Endothelial cell of umbilical vein (primary cell): ENCODE results near the gene PROM1. TPM values are rescaled to one million over a fixed set of nuclear protein-coding genes. Genes with fewer than 3 reads are reported as not detected.

Source experiments
- BruUV-seq: library from RNA; stranded (reverse); fragments of 400-500 nt; replicated peaks from 2 replicates; lab custom pipeline; 2021; lab: Mats Ljungman, UMichigan
- CTCF ChIA-PET: fragments of 300-600, 350-600 bp; sonication (Branson Sonifier 250); formaldehyde crosslinking; loops from one replicate; lab custom pipeline; 2021; ENCODE audit warnings: antibody characterized with exemption, inconsistent platforms; lab: Charles Lee
- POLR2A ChIA-PET: fragments of 300-600, 350-600 bp; sonication (Branson Sonifier 250); formaldehyde crosslinking; loops from one replicate; lab custom pipeline; 2021; ENCODE audit warnings: antibody characterized with exemption, inconsistent platforms; lab: Charles Lee
- DNase-seq: peaks from one replicate; pipeline ENCODE4 v3.0.0-alpha.2; 2011; ENCODE audit warnings: low read depth, low spot score
- FAIRE-seq: peaks from 2 replicates; lab custom pipeline; 2011; peaks lifted over from hg19 to GRCh38; lab: Jason Lieb, UNC
- H2AFZ ChIP-seq: 2 replicates; pipeline ENCODE4 v1.6.0; 2012; ENCODE audit warnings: low read depth, low read length, control low read depth, inconsistent platforms
- H3K27ac ChIP-seq: 2 replicates; pipeline ENCODE4 v1.5.1; 2011; ENCODE audit warnings: low read depth, mild to moderate bottlenecking, control low read depth, low read length, moderate library complexity; ENCODE audit not compliant: insufficient read depth
- H3K27me3 ChIP-seq, 2 experiments: 2 replicates each; pipeline versions ENCODE4 v1.6.0 to v1.6.1; 2011; ENCODE audit warnings: low read length in 2 of 2, mixed read lengths in 1 of 2; ENCODE audit not compliant: control insufficient read depth in 2 of 2, insufficient read depth in 2 of 2
- H3K36me3 ChIP-seq, 2 experiments: 2 replicates in 1 of 2; 3 replicates in 1 of 2; pipeline ENCODE4 v1.5.1; 2011; ENCODE audit warnings: low read length in 2 of 2, mild to moderate bottlenecking in 1 of 2, moderate library complexity in 1 of 2; ENCODE audit not compliant: control insufficient read depth in 2 of 2, insufficient read depth in 2 of 2; ENCODE audit errors: extremely low read depth in 1 of 2
- H3K4me1 ChIP-seq: 3 replicates; pipeline ENCODE4 v1.5.1; 2011; ENCODE audit warnings: mild to moderate bottlenecking, low read length; ENCODE audit not compliant: control insufficient read depth, insufficient read depth; ENCODE audit errors: extremely low read depth
- H3K4me2 ChIP-seq: 2 replicates; pipeline ENCODE4 v1.6.1; 2011; ENCODE audit warnings: low read length, control low read depth, mixed read lengths; ENCODE audit not compliant: insufficient read depth
- H3K4me3 ChIP-seq, 3 experiments: fragments of 200-600 bp in 1 of 3; sonication (generic), shearing (Covaris generic) in 1 of 3; replicated peaks in 1 of 3; 2 replicates each; pipeline ENCODE4 v1.5.1; 2011 to 2016; ENCODE audit warnings: control low read depth in 3 of 3, low read length in 3 of 3, mild to moderate bottlenecking in 2 of 3, inconsistent platforms in 1 of 3, low read depth in 1 of 3, moderate library complexity in 1 of 3; ENCODE audit not compliant: insufficient read depth in 1 of 3
- H3K79me2 ChIP-seq: 2 replicates; pipeline ENCODE4 v1.6.0; 2012; ENCODE audit warnings: low read length, inconsistent platforms; ENCODE audit not compliant: control insufficient read depth, insufficient read depth
- H3K9ac ChIP-seq: replicated peaks from 2 replicates; pipeline ENCODE3; 2011; ENCODE audit warnings: low read length, control low read depth; ENCODE audit not compliant: insufficient read depth; ENCODE audit errors: extremely low read depth
- H3K9me1 ChIP-seq: replicated peaks from 3 replicates; pipeline ENCODE4 v1.6.0; 2011; ENCODE audit warnings: mild to moderate bottlenecking, low read length; ENCODE audit not compliant: control insufficient read depth, insufficient read depth; ENCODE audit errors: extremely low read depth
- H3K9me3 ChIP-seq: replicated peaks from 2 replicates; pipeline ENCODE4 v1.5.1; 2012; ENCODE audit warnings: low read length, inconsistent platforms; ENCODE audit not compliant: control insufficient read depth, insufficient read depth
- H4K20me1 ChIP-seq: replicated peaks from 2 replicates; pipeline ENCODE3; 2011; ENCODE audit warnings: mild to moderate bottlenecking, low read length; ENCODE audit not compliant: control insufficient read depth, insufficient read depth; ENCODE audit errors: extremely low read depth
- EZH2 ChIP-seq: IDR thresholded peaks from 2 replicates; pipeline ENCODE4 v1.6.1; 2012; ENCODE audit warnings: borderline replicate concordance, low read depth, mild to moderate bottlenecking, moderate library complexity, low read length, inconsistent platforms; ENCODE audit not compliant: severe bottlenecking
- FOS ChIP-seq: IDR thresholded peaks from 2 replicates; pipeline ENCODE4 v1.6.1; 2011; ENCODE audit warnings: mild to moderate bottlenecking, low read length, moderate library complexity, borderline replicate concordance; ENCODE audit not compliant: insufficient read depth
- GATA2 ChIP-seq: IDR thresholded peaks from 2 replicates; pipeline ENCODE4 v1.7.0; 2011; ENCODE audit warnings: low read depth, mild to moderate bottlenecking, moderate library complexity, mixed read lengths, low read length; ENCODE audit not compliant: insufficient read length, insufficient read depth
- JUN ChIP-seq: IDR thresholded peaks from 2 replicates; pipeline ENCODE4 v1.6.1; 2011; ENCODE audit warnings: borderline replicate concordance, low read depth; ENCODE audit not compliant: insufficient read length, insufficient read depth
- MYC ChIP-seq: IDR thresholded peaks from one replicate; pipeline ENCODE4 v1.6.1; 2011; ENCODE audit warnings: mild to moderate bottlenecking, low read depth, low read length
- POLR2A ChIP-seq: IDR thresholded peaks from 2 replicates; pipeline ENCODE4 v1.6.1; 2012; ENCODE audit warnings: low read depth, mild to moderate bottlenecking, control low read depth, low read length
- POLR2AphosphoS5 ChIP-seq: IDR thresholded peaks from 2 replicates; pipeline ENCODE4 v1.6.1; 2012; ENCODE audit warnings: low read depth, mild to moderate bottlenecking, control low read depth, low read length, moderate library complexity; ENCODE audit not compliant: insufficient read depth
- dilution Hi-C: fragments of 300-500 bp; cut with MboI; formaldehyde crosslinking; loops from one replicate; pipeline ENCODE4 v1.15.0; 2019; ENCODE audit warnings: low sequenced_read_pairs; ENCODE audit not compliant: extremely low pct_ligation_motif_present
- intact Hi-C: fragments of 100-400 bp; cut with micrococcal nuclease; formaldehyde crosslinking; loops from one replicate; pipeline ENCODE4 v1.10.0; 2022
- polyA plus RNA-seq, 4 experiments: library from polyadenylated mRNA; depleted of rRNA in 3 of 4; stranded (reverse) in 3 of 4; unstranded in 1 of 4; fragments of >200 nt; gene quantifications; 2 replicates each; pipeline versions ENCODE4 v1.2.1 to v1.2.3, GENCODE V29; 2011 to 2012; ENCODE audit warnings: missing spikeins in 1 of 4
- total RNA-seq: library from RNA; stranded (reverse); gene quantifications from 2 replicates; pipeline ENCODE4 v1.2.3, GENCODE V29; 2021
- TF ChIP-seq, protein P1 (sequence below), 2 donors: IDR thresholded peaks; 1 replicate in 1 of 2; 2 replicates in 1 of 2; pipeline ENCODE4 v1.5.1; 2011; ENCODE audit warnings: low read length in 2 of 2, mild to moderate bottlenecking in 2 of 2, moderate library complexity in 2 of 2, control low read depth in 1 of 2, inconsistent platforms in 1 of 2, low read depth in 1 of 2; ENCODE audit not compliant: insufficient read depth in 1 of 2; ENCODE audit errors: extremely low read depth in 1 of 2
- TF ChIP-seq, protein P2 (sequence below): IDR thresholded peaks from 2 replicates; pipeline ENCODE4 v1.6.1; 2011; ENCODE audit not compliant: insufficient read depth, insufficient read length

PROM1 gene
- total and polyA plus RNA-seq, 2 donors (not counting 3 experiments of a cell fraction or from before 2014, with no cell fraction given): 0.36 to 1.7 TPM

DNA sequence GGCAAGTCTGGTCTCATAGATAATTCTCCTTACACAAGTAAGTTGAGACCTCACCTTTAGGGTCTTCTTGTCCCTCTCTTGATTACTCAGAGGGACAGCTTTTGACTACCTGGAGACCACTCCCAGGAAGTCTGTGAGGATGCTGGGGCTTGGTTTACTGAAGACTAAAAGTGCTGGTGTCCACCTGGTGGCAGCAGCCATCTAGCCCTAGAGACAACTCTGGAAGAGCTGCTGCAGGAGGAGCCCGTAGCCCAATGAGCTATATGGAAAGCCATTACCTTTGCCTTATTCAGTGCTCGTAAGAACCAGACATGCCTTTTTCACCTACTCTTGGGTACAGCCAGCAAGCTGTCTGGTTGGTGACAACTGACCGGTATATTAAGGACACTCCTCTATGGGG lies 128.2 kb downstream of the PROM1 start:
- no peak for TF ChIP-seq POLR2AphosphoS5
- no peak for TF ChIP-seq MYC
- TF ChIP-seq, protein P1, sequence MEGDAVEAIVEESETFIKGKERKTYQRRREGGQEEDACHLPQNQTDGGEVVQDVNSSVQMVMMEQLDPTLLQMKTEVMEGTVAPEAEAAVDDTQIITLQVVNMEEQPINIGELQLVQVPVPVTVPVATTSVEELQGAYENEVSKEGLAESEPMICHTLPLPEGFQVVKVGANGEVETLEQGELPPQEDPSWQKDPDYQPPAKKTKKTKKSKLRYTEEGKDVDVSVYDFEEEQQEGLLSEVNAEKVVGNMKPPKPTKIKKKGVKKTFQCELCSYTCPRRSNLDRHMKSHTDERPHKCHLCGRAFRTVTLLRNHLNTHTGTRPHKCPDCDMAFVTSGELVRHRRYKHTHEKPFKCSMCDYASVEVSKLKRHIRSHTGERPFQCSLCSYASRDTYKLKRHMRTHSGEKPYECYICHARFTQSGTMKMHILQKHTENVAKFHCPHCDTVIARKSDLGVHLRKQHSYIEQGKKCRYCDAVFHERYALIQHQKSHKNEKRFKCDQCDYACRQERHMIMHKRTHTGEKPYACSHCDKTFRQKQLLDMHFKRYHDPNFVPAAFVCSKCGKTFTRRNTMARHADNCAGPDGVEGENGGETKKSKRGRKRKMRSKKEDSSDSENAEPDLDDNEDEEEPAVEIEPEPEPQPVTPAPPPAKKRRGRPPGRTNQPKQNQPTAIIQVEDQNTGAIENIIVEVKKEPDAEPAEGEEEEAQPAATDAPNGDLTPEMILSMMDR (IDR thresholded peaks at IDR 0.05; ENCODE audit: extremely low read depth in 1 of 2, insufficient read depth in 1 of 2, low read depth in 1 of 2, low read length in 2 of 2): no peak
- TF ChIP-seq FOS: no peak
- no peak for TF ChIP-seq POLR2A
- TF ChIP-seq, protein P2, sequence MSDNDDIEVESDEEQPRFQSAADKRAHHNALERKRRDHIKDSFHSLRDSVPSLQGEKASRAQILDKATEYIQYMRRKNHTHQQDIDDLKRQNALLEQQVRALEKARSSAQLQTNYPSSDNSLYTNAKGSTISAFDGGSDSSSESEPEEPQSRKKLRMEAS: no peak
- TF ChIP-seq JUN: no peak
- no peak for TF ChIP-seq EZH2
- TF ChIP-seq GATA2: no peak
- intact Hi-C loops (loop anchor here (1.0 to 2.0 kb wide), 6 partner anchors 35 to 476 kb away; no protein-coding TSS in a partner anchor), dilution Hi-C loops (no loop called here)
- BruUV-seq: no TSS peak
- Histone ChIP-seq H3K4me1 (no peaks in the 10 kb centered on the region), H3K27ac (no peak overlapping the region), H3K27me3 (no peaks in the 10 kb centered on the region), H3K9me3 (no peaks in the 10 kb centered on the region), H3K79me2 (no peaks in the 10 kb centered on the region), H3K4me3 (no peak overlapping the region), H3K4me2 (no peak overlapping the region), H2AFZ (no peak overlapping the region), H4K20me1 (no peaks in the 10 kb centered on the region), H3K9me1 (no peaks in the 10 kb centered on the region), H3K9ac (no peak overlapping the region), H3K36me3 (no peaks in the 10 kb centered on the region)
- ChIA-PET CTCF (interaction anchor here (0.6 to 4.3 kb wide), 49 partner anchors 10 to 496 kb away, joined by 3 to 465 read pairs (median 5); partner anchors contain the start of genes CC2D2A and FGFBP1), POLR2A (interaction anchor here (1.0 kb wide), 1 partner anchor 73 kb away, joined by 3 read pairs; no protein-coding TSS in a partner anchor)
- no peak for DNase-seq
- FAIRE-seq: no peak
